Right ventricle myocardium inferior (tissue), 1 donor: ENCODE data around the gene HDGFL1. TPM values are rescaled to one million over a fixed set of nuclear protein-coding genes. Genes with fewer than 3 reads are reported as not detected.

Source experiments
- ATAC-seq: fragments of 200-7000 bp; cut with Tn5 transposase; one replicate; pipeline ENCODE4 v1.9.1; 2020; ENCODE audit warnings: mild to moderate bottlenecking, moderate library complexity
- DNase-seq: peaks from one replicate; pipeline ENCODE4 v3.0.0; 2021; ENCODE audit errors: missing footprints
- intact Hi-C: fragments of 100-400 bp; cut with DNase I; formaldehyde crosslinking; loops from one replicate; pipeline ENCODE4 v1.11.0; 2022
- long read RNA-seq: library from polyadenylated mRNA; unstranded; transcript quantifications from one replicate; pipeline ENCODE4 v2.0.0, GENCODE V29; 2021
- total RNA-seq: library from RNA; stranded (reverse); fragmentation: NEBNext Ultra II Directional; extraction: Animal tissue kit (Norgen Biotek cat#: 25700); gene quantifications from one replicate; pipeline ENCODE4 v1.2.1, GENCODE V29; 2021
- donor health status: DM: no; HTN: yes; CAD: no; lungs with severe emphysema.

The HDGFL1 gene
- total RNA-seq = not detected
- long read RNA-seq = 0 reads

DNA sequence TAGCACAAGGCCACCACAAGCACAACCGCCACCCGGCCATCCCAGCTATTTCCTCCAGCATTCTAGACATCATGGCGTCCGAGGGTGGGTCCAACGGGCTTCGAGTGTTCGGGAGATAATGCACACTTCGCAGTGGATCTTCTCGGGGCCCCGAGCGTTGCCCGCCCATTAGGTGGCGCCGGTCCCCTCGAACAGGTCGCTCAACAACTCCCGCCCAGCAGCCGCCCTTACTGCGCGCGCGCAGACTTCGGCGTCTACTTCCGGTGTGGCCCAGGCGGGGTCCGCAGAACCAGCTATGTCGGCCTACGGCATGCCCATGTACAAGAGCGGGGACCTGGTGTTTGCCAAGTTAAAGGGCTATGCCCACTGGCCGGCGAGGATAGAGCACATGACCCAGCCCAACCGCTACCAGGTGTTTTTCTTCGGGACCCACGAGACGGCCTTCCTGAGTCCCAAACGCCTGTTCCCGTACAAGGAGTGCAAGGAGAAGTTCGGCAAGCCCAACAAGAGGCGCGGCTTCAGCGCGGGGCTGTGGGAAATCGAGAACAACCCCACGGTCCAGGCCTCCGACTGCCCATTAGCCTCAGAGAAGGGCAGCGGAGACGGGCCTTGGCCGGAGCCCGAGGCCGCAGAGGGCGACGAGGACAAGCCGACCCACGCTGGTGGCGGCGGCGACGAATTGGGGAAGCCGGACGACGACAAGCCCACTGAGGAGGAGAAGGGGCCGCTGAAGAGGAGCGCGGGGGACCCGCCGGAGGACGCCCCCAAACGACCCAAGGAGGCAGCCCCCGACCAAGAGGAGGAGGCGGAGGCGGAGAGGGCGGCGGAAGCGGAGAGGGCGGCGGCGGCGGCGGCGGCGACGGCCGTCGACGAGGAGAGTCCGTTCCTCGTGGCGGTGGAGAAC is at the start of gene HDGFL1:
TSS of gene HDGFL1 (plus strand) at position 286 of the 904 bp plus-strand sequence. CDS start at position 296, 10 bp downstream.
- no peak for ATAC-seq
- peak; percentile 51 for DNase-seq
- intact Hi-C loops = no loop called here

GRCh38 chr6:22521035-22521434 is 48.3 kb upstream of the HDGFL1 start:
- intact Hi-C loops = no loop called here
- DNase-seq = no peak

DNA sequence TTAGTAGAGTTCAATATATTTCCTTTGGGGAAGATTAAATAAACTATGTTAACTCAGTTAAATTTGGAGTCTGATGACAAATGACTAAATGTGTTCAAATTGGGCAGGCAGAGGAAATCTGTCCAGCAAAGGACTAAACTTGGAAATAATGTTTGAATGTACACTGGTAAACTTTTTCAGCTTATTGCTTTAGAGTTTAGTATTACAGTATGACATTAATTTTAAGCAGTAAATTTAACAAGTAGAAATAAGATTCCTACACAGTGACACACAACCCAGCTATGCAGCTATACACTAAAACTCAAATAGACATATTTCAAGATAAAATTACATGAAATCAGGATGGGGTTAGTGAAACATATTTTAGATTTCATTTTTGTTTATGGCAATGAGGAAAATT is 42.6 kb upstream of the HDGFL1 start:
- no peak for DNase-seq
- intact Hi-C loops = no loop called here
- no peak for ATAC-seq

More at GRCh38 chr6:22521035-22521434, 48.3 kb upstream of the HDGFL1 start:
- no peak for ATAC-seq

DNA sequence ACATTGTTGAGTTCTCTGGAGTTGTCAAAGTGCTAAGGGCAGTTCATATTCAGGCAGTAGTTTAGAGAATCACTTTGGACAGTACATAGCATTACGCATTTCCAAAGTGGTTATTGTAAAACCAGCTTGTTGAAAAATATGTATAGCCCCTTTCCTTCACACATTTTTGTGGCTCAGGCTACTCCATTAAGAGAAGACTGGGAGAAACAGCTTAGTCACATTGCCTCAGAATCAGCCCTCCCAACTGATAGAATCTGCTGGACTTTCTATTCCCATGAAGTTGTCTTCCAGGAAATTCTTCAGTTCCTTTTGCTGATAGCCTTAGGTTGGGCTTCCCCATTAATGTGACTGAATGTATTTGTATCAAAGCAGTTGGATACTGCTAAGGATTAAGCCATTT is 39.5 kb upstream of the HDGFL1 start:
- no peak for ATAC-seq
- intact Hi-C loops = no loop called here

GRCh38 chr6:22530506-22530905 is 38.9 kb upstream of the HDGFL1 start:
- no peak for DNase-seq
- intact Hi-C loops = no loop called here
- ATAC-seq = no peak

More for the DNA sequence above, 39.5 kb upstream of the HDGFL1 start:
- no peak for DNase-seq

- intact Hi-C loops = no loop called here
- ATAC-seq = no peak
- no peak for DNase-seq
These were observed 33.2 kb upstream of the HDGFL1 start for GRCh38 chr6:22536122-22536521.

DNA sequence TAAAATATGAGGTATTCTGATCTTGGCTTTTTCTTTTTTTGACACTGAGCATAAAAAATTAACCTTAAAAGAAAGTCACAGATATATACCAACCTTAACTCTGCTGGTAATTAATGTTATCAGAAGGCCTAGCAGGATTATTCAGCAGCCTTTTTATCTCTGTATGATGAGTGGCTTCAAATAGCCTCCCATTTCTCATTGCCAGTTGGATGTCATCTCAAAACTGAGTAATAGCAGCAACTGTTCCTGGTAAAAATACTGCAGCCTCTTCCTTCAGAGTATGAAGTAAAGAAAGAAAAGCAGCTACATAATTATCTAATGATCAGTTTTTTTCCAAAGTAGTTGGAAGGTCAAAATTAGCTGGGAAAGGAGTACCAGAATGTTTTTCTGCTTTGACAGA is 24.9 kb upstream of the HDGFL1 start:
- intact Hi-C loops = loop anchor here (10.0 kb wide), 1 partner anchor 70 kb away; no protein-coding TSS in a partner anchor
- ATAC-seq (peak; percentile 73), DNase-seq (no peak)

DNA sequence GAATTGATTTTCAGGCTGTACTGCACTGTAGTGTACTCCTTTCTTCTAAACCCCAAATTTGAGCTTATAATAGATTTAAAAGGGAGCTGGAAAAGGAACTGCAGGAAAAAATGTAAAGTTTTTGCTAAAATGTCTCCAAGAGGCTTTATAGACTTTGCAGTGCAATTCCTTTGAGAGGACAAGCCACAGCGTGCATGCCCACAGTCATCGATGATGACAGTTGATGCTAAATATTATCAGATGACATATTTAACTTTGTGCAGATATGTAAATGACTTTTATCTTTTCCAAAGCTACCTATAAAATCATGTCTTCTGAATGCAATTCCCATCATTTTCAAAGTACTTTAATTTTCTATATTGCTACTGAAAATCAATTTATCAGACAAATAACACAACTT is 24.3 kb upstream of the HDGFL1 start:
- no peak for ATAC-seq
- intact Hi-C loops = loop anchor here (10.0 kb wide), 1 partner anchor 70 kb away; no protein-coding TSS in a partner anchor
- no peak for DNase-seq

GRCh38 chr6:22546236-22546635 is 23.1 kb upstream of the HDGFL1 start:
- DNase-seq (no peak), ATAC-seq (no peak)
- intact Hi-C loops = loop anchor here (10.0 kb wide), 1 partner anchor 71 kb away; no protein-coding TSS in a partner anchor

DNA sequence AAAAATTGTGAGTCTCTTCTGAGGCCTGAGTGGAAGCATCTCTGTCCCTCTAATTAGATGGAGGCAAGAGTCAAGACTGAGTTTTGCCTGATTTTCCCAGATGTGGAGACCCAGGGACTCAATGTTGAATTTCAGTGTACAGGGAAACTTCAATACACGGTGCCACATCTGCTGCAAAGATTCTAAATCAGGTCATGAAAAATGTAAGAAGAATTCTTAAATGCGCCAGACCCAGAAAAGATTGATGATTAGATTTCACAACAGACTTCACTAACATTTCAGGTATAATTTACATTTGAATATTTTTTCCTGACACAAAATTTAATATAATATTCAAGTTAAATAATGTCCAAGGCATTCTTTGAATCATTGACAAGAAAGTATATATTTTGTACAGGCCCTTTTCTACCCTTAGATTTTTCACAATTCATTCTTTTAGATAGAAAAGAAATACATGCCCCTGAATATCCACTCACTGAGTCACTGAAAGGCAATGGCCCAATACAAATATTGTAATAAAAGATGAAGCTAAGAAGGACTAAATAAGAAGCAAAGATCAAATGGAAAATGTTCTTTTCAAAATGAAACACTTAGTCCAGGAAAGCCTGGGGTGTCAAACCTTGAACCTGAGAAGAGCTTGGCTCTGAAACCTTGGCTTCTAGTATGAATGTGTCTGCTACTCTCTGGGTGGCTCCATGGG is 18.2 kb upstream of the HDGFL1 start:
- intact Hi-C loops = no loop called here
- no peak for ATAC-seq
- no peak for DNase-seq

GRCh38 chr6:22556266-22556665 is 13.1 kb upstream of the HDGFL1 start:
- intact Hi-C loops = no loop called here
- ATAC-seq = peak; percentile 13
- DNase-seq = no peak

- intact Hi-C loops = no loop called here
- ATAC-seq = no peak
- no peak for DNase-seq
These were observed 12.4 kb upstream of the HDGFL1 start for GRCh38 chr6:22557007-22557406.

DNA sequence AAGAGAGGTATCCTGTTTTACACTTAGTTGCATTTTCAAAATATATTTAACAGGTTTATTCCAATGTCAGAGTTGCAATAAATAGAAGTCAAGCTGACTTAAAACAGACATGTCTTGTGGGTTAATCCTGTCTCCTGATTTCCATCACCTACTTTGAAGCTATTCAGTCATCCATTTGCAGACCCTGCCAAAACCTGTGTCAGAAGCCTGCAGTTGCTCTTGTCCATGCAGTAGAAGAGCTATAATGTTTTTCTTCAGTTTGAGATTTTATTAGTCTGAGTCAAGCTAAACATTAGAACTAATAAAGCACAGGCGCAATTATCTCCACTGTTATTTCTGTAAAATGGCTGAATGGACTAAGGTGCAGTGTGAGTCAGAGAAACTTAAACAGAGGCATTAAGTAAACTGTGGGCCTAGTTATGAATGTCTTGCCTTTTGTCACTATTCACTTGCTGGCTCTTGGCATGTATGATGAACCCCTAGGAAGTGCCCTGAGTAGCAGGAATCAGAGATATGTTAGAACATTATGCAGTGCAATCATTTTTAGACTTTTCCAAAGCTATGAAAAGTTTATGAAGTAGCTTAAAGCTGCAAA is 11.0 kb upstream of the HDGFL1 start:
- intact Hi-C loops = no loop called here

DNA sequence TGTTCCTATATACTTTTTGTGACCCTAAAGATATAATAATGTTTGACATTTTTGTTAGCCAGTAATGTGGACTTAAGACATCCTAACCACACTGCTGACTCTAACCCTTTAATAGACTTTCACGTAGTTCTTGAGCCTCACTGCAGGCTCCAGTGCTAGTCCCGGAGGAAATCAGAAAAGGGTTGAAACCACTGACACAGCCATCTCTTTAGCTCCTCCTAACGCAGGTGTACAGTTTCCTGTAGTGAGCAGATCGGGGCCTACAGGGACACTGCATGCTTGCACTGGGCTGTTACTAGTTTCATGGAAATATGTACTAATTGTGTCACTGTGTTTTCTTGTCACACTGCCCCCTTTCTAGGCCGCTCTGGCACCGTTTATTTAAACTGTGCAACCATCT is 512 bp upstream of the HDGFL1 start:
- DNase-seq (no peak), ATAC-seq (no peak)
- intact Hi-C loops = no loop called here

More for the DNA sequence above, 11.0 kb upstream of the HDGFL1 start:
- ATAC-seq = no peak
- no peak for DNase-seq

DNA sequence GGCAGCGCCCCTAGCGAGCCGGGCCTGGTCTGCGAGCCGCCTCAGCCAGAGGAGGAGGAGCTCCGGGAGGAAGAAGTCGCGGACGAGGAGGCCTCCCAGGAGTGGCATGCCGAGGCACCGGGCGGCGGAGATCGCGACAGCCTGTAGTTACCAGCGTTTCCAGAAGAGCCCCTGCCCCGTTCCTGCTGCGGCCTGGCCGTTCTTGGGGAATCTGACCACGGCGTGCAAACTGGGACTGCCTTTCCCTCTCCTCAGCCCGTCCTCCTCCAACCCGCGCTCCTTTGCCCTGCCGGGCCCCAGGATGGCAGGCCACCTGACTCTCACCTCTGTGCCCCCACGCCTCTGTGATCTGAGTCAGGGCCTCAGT is 802 bp downstream of the HDGFL1 start:
- intact Hi-C loops = no loop called here
- no peak for ATAC-seq
- no peak for DNase-seq

DNA sequence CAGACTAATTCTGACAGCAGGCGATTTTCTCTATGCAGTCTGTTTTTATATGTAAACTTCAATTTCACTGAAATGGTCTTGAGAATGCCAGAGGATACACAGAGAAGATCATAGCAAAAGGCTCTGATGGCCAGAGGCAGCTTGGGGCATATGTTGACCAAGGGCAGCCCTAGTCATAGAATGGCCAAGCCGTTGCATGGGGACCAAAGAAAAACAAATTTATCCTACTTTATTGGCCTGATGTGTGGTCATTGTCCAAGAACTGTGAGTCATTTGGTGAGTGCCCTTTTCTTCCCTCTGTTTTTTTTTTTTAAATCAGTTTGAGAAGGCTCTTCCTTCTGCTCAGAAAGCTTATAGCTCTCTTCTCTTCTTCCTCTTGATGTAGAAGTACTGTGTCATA is 5.8 kb downstream of the HDGFL1 start:
- intact Hi-C loops = no loop called here
- ATAC-seq = no peak

DNA sequence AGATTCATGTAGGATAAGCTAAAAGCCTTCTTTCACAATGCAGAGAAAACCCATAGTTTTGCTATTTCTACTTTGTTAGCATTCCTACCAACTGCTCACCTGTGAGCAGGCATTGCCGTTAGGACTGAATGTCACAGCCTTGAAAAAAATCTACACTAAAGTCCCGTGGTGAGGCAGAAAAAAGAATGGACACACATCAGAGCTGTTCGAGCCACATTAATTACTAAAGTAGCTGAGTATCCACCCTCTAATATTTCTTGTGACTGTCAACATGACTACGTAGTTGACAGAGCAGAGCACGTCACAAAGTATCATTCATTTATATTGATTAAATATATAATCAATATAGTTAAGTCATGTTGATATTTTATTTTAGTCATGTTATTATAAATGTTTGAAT is 10.1 kb downstream of the HDGFL1 start:
- intact Hi-C loops = no loop called here
- no peak for ATAC-seq
- DNase-seq = no peak

More for the DNA sequence above, 5.8 kb downstream of the HDGFL1 start:
- DNase-seq = no peak

- intact Hi-C loops = no loop called here
- DNase-seq (no peak), ATAC-seq (no peak)
These were observed 11.0 kb downstream of the HDGFL1 start for GRCh38 chr6:22580337-22580736.

DNA sequence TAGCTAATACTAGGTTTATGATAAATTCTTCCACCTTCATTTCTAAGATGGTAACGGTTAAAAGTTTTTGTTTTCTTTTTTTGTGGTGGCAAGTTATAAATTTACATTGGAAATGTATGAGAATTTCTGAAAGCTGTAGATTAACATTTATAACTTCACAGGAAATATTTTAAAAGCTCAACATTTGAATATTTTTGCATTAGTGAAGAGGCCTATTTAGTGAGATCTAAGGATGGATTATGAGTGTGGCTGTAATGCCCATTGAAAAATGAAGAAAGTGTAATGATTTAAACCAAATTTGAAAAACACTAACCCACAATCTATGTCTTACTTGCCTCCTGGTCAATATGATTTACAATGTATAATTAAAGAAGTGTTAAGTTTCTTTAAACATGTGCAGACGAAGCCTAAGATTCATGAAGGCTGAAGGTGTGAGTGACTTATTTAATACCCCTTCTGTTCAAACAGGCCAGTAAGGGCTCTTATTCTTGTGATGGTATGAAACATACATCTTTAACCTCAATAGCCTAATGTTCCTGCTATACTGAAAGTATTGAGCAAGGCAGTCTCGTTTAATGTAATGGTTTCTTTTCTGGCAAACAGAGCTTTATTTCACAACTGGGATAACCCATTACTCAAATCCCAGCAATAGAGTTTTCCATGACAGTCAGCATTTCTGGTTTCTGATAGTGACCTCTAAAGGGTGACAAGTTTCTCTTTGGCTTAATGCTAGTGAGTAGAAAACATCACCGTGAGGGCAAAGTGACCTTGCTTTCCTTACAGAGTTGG is 13.2 kb downstream of the HDGFL1 start:
- no peak for DNase-seq
- ATAC-seq = no peak
- intact Hi-C loops = no loop called here
